ENCODE results near the gene DPH1.

The DPH1 gene

DNA sequence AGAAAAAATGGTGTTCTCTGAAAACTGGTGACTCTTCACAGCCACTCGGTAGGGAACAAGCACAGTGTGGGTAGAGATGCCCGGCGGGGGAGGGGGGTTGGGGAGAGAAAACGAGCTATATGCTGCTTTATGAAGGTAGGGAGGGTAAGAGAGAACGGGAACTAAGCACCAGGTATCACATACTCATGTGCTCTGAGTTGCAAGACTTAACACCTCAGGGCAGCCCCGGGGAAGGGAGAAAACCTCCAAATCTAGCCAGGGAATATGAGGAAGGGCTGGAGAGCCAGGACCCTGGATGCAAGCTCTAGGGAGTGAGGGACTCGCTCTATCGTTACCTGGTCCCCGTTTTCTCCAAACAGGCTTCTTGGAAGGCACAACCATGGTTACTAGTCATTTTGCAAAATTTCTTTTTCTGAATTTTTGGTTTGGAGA, 60.3 kb downstream of the DPH1 start:
- TF ChIP-seq, protein P1, sequence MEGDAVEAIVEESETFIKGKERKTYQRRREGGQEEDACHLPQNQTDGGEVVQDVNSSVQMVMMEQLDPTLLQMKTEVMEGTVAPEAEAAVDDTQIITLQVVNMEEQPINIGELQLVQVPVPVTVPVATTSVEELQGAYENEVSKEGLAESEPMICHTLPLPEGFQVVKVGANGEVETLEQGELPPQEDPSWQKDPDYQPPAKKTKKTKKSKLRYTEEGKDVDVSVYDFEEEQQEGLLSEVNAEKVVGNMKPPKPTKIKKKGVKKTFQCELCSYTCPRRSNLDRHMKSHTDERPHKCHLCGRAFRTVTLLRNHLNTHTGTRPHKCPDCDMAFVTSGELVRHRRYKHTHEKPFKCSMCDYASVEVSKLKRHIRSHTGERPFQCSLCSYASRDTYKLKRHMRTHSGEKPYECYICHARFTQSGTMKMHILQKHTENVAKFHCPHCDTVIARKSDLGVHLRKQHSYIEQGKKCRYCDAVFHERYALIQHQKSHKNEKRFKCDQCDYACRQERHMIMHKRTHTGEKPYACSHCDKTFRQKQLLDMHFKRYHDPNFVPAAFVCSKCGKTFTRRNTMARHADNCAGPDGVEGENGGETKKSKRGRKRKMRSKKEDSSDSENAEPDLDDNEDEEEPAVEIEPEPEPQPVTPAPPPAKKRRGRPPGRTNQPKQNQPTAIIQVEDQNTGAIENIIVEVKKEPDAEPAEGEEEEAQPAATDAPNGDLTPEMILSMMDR (IDR thresholded peaks at IDR 0.05; ENCODE audit: low read depth, low read length, missing control alignments) = no peak
- DNase-seq (ENCODE audit: low read depth) = no peak
- peak overlapping the region; percentile 63 for H3K4me3 ChIP-seq (ENCODE audit: low read depth, low read length)

DNA sequence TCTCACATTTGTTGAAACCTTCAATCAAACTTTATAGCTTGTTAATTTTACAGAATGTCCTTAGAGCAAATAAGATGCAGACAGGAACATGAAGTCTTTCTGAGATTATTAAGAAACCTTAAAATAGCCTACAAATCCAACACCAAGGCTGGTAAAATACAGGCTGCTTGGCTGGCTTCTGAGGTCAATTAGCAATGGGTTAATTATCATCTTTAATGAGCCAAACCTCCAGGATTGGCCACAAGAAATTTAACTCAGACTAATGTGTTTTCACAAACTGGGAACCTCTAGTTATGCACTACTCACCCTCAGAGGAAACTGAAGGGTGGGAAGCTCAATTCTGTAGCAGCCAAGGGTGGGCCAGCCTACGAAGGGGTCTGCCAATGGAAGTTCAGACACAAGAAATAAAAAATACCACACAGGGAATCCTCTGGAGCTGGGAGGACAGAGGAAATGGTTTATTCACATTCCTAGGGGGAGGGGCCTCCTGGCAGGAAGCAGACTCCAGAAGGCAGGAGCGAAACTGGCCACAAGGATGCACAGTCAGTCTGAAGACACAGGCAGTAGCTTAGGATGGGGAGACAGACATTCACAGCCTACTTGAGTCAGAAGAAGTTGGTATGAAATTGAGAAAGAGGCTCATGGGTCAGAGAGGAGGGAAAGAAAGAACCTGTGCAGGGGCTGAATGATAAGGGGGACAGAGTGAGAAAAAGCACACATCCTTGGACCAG, 61.0 kb downstream of the DPH1 start:
- peak overlapping the region; percentile 63; the same call in 1 of the 2 replicates for H3K4me3 ChIP-seq (ENCODE audit: low read depth, low read length)

DNA sequence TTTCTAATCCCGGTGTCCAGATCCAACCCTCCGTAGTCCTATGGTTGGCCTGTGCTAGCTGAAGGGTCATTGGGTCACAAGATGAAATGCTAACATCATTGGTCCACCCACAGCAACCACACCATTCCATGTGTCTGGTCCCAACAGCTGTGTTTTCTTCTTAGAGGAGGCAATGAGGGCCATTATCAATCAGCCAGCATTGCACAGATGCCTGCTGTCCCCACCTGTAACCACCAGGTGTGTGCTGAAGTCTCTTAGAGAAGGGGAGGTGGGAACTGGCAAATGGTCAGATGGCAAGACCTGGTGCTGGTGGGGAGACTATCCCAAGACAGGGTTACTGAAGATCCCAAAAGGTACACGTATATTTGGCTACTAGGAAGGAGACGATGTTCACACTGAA, 62.3 kb downstream of the DPH1 start:
- TF ChIP-seq, protein P1 (IDR thresholded peaks at IDR 0.05; ENCODE audit: low read depth, low read length, missing control alignments) = peak; percentile 20
- no peak for DNase-seq (ENCODE audit: low read depth)
- H3K4me3 ChIP-seq (ENCODE audit: low read depth, low read length) = no peak overlapping the region

More for the DNA sequence above, 61.0 kb downstream of the DPH1 start:
- no peak for DNase-seq (ENCODE audit: low read depth)
- TF ChIP-seq, protein P1 (IDR thresholded peaks at IDR 0.05; ENCODE audit: low read depth, low read length, missing control alignments) = no peak

DNA sequence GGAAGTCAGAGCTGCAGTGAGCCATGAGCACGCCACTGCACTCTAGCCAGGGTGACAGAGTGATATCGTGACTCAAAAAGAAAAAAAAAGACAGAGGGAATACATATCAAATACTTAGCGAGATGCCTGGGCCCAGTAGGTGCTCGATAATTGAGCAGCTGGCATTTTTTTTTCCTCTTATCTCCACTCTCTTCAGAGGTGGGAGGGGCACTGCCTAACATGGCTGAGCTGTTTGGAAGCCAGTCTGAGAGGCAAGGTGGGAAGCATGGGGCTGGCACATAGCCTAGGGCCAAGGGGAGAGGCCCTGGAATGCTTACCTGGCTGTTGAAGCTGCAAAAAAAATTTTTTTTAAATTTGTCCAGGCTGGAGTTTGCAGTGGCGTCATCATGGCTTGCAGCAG, 63.4 kb downstream of the DPH1 start:
- H3K4me3 ChIP-seq (ENCODE audit: low read depth, low read length) = no peak overlapping the region
- TF ChIP-seq, protein P1 (IDR thresholded peaks at IDR 0.05; ENCODE audit: low read depth, low read length, missing control alignments) = no peak
- no peak for DNase-seq (ENCODE audit: low read depth)

Measured in GM12864 (cell line).